GM12872 (cell line): ENCODE measurements around the gene CETN3.

Source experiments
- TF ChIP-seq, protein P1 (sequence below): IDR thresholded peaks from 3 replicates; pipeline ENCODE4 v1.5.1; 2011; ENCODE audit warnings: low read depth, mild to moderate bottlenecking, low read length, moderate library complexity; ENCODE audit not compliant: insufficient read depth

CETN3 gene

DNA sequence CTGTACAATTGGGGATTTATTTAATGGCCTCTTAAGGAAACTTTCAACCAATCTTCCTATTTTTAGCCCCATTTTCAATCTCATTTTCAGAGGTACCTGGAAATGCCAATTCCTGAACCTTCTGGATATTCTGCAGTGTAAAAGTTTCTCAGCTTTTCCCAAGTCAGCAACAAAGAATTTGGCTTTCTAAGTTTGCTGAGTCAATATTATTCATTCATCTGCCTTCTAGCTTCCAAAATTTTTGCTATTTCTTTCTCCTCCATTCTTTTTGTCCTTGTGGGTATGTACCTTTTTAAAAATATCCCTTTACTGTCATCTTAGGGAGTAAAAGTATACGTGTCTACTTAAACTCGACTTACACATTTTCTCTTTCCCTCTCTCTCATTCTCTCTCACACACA, 25.7 kb downstream of the CETN3 start:
- TF ChIP-seq, protein P1, sequence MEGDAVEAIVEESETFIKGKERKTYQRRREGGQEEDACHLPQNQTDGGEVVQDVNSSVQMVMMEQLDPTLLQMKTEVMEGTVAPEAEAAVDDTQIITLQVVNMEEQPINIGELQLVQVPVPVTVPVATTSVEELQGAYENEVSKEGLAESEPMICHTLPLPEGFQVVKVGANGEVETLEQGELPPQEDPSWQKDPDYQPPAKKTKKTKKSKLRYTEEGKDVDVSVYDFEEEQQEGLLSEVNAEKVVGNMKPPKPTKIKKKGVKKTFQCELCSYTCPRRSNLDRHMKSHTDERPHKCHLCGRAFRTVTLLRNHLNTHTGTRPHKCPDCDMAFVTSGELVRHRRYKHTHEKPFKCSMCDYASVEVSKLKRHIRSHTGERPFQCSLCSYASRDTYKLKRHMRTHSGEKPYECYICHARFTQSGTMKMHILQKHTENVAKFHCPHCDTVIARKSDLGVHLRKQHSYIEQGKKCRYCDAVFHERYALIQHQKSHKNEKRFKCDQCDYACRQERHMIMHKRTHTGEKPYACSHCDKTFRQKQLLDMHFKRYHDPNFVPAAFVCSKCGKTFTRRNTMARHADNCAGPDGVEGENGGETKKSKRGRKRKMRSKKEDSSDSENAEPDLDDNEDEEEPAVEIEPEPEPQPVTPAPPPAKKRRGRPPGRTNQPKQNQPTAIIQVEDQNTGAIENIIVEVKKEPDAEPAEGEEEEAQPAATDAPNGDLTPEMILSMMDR: no peak

DNA sequence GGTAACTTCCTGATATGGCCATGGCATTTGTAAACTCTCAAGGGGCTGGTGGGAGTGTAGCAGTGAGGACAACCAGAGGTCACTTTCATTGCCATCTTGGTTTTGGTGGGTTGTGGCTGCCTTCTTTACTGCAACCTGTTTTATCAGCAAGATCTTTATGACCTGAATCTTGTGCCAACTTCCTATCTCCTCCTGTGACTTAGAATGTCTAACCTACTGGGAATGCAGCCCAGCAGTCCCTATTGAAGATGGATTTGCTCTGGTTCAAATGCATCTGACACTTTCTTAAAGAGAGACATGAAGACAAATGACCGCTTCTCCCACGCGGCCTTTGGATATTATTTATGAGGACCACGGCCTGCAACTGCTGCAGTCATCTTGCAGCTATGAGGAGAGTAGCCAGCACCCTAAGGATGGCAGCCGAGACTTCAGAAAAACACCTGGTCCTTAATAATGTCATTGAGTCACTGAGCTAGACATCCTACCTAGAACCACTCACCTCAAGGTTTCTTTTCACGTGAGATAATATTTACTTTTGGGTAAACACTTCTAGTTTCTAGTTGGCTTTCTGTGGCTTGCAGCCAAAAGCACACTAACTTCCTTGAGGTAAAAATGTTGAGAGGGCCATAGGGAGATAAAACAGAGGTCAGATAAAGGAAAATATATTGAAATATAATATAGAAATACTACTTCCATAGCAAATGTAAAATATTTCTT, 28.2 kb downstream of the CETN3 start:
- TF ChIP-seq, protein P1: no peak

DNA sequence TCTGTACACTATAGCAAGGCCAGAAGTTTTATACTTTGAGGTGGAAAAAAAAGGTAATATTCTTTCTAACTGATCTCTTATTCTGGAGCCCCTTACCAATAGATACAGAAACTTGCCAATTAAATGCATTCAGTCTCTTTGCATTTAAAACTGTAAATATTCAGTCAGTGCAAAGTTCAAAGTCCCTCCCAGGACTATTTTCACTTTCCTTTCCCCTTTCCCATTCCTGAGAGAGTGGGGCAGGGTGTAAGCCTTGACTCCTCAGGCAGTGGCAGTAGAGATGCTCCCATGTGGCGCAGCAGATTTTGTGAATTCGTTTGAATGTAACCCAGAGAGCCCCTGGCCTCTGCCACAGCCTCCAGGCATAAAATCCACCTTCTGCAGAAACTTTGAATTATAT, 29.9 kb downstream of the CETN3 start:
- TF ChIP-seq, protein P1: no peak

DNA sequence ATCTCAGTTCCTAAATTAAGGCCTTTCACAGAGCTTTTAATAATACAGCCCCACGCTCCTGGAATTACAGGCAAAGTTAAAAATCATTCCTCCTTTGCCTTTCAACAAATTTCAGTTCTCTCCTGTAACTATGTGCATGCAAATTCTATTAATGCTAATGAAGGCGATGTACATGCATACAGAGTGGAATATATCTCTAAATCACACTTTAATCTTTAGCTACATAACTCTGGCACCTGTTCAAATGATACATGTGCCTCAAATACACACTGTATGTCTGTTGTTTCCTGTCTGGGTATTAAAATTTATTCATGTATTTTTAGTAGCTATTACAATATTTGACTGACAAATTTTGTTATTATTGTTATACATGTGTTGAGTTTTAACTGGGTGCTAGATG, 30.8 kb downstream of the CETN3 start:
- TF ChIP-seq, protein P1: no peak

DNA sequence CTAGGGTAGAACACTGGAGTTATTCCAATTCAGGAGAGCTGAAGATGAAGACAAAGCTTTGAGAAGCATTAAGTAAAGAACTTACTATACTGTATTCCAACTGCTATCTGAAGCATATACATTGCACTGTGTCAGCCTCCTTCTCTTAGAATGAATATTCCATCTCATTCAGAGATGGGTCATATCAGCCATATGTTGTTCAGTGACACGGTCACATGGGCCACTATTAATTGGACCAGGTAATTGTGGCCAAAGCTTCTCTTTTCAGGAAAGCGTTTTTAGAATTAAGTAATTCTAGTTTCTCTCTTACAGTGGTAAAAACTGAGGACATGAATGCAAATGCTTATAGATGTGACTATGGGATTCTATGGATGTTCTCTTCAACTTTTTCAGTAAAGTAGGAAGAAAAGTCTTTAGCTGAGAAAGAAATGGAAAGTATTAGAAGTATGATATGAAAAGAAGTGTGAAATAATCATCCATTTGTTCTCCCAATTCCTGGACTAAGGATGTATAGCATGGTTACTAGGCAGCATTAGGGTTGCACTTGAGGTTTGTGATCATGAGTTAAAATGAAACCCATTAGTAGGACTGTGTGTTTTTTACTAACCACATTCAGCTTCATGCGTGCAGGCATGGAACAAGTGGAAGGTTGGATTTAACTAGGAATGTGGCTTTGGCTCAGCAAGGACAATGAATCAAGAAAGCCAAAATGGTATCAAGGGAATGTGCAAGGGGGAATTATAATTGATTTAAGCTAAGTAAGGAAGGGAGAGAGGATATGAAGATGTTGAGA, 40.9 kb downstream of the CETN3 start:
- TF ChIP-seq, protein P1: no peak

DNA sequence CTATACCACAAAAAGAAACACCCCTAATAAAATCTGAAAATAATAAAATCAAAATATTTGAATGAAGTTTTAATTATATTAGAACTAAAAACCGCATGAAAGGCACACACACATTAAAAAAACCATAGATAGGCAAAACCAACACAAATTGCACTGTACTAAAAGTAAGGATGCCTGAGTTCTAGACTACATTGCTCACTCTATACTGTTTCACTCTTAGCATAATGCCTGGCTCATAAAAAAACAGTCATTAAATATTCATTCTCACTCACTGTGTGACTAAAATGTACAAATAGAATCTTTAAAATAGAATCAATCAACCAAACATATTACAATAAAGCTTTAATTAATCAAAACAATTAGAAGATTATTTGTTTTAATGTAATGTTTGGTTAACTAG, 41.7 kb downstream of the CETN3 start:
- TF ChIP-seq, protein P1: no peak

DNA sequence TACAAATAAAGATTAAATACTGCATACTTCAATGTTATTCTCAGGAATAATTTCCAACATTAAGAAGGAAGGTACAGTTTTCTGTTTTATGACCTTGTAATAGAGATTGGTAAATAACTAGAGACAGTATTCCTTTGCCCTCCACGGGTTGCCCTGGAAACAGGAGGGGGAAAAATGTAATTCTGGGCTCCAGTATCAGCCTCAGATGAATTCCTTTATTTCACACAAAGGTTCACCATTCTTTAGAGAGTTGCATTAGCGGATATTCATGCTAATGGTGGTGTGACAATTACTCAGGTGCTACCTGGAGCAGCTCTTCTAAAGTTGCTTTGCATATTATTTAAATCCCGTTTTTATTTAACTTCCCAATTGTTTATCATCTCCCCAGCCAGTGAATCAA, 42.6 kb downstream of the CETN3 start:
- TF ChIP-seq, protein P1: no peak
